IPS-15b (cell line): ENCODE data around the gene TRPC6.
"Not testable (repeated sequence)": the region's sequence is repeated elsewhere in the genome, so short reads cannot be mapped to it uniquely, and the experiment has no call there.

Source experiments
- H3K27me3 ChIP-seq: one replicate; pipeline ENCODE4 v1.6.1; 2013; ENCODE audit warnings: low read length; ENCODE audit not compliant: control insufficient read depth, insufficient read depth
- H3K36me3 ChIP-seq: one replicate; pipeline ENCODE4 v1.6.1; 2013; ENCODE audit warnings: low read length; ENCODE audit not compliant: control insufficient read depth, insufficient read depth
- H3K4me1 ChIP-seq: one replicate; pipeline ENCODE4 v1.6.1; 2013; ENCODE audit warnings: mild to moderate bottlenecking, low read length; ENCODE audit not compliant: control insufficient read depth, insufficient read depth
- H3K4me3 ChIP-seq: one replicate; pipeline ENCODE4 v1.5.1; 2013; ENCODE audit warnings: low read depth, low read length
- H3K9ac ChIP-seq: one replicate; pipeline ENCODE4 v1.6.1; 2013; ENCODE audit warnings: low read depth, mild to moderate bottlenecking, low read length
- H3K9me3 ChIP-seq: one replicate; pipeline ENCODE4 v1.6.1; 2013; ENCODE audit warnings: mild to moderate bottlenecking, low read length; ENCODE audit not compliant: control insufficient read depth, insufficient read depth

TRPC6 gene

GRCh38 chr11:101446238-101446637 is 137.6 kb downstream of the TRPC6 start:
- Histone ChIP-seq H3K27me3 (no peaks in the 10 kb centered on the region), H3K9me3 (no peaks in the 10 kb centered on the region), H3K36me3 (no peaks in the 10 kb centered on the region), H3K4me3 (no peak overlapping the region), H3K9ac (no peak overlapping the region), H3K4me1 (no peaks in the 10 kb centered on the region)

- H3K36me3 ChIP-seq: no peaks in the 10 kb centered on the region
- H3K4me1 ChIP-seq: no peaks in the 10 kb centered on the region
- no peak overlapping the region for H3K9ac ChIP-seq
- no peak overlapping the region for H3K4me3 ChIP-seq
- no peaks in the 10 kb centered on the region for H3K9me3 ChIP-seq
- no peaks in the 10 kb centered on the region for H3K27me3 ChIP-seq
These were observed 138.0 kb downstream of the TRPC6 start for GRCh38 chr11:101445761-101446160.

- Histone ChIP-seq H3K9me3 (no peaks in the 10 kb centered on the region), H3K4me1 (no peaks in the 10 kb centered on the region), H3K27me3 (no peaks in the 10 kb centered on the region), H3K9ac (no peak overlapping the region), H3K36me3 (no peaks in the 10 kb centered on the region), H3K4me3 (no peak overlapping the region)
These were observed 139.0 kb downstream of the TRPC6 start for GRCh38 chr11:101444851-101445250.

GRCh38 chr11:101444164-101444563 is 139.6 kb downstream of the TRPC6 start:
- no peaks in the 10 kb centered on the region for H3K4me1 ChIP-seq
- no peaks in the 10 kb centered on the region for H3K36me3 ChIP-seq
- no peak overlapping the region for H3K4me3 ChIP-seq
- no peaks in the 10 kb centered on the region for H3K9me3 ChIP-seq
- H3K27me3 ChIP-seq: no peaks in the 10 kb centered on the region
- H3K9ac ChIP-seq: no peak overlapping the region

- no peaks in the 10 kb centered on the region for H3K27me3 ChIP-seq
- no peaks in the 10 kb centered on the region for H3K4me1 ChIP-seq
- H3K36me3 ChIP-seq: no peaks in the 10 kb centered on the region
- H3K9me3 ChIP-seq: no peaks in the 10 kb centered on the region
- H3K4me3 ChIP-seq: no peak overlapping the region
- no peak overlapping the region for H3K9ac ChIP-seq
These were observed 140.8 kb downstream of the TRPC6 start for GRCh38 chr11:101442936-101443521.

GRCh38 chr11:101442171-101442570 is 141.6 kb downstream of the TRPC6 start:
- Histone ChIP-seq H3K9ac (no peak overlapping the region), H3K36me3 (no peaks in the 10 kb centered on the region), H3K4me1 (no peaks in the 10 kb centered on the region), H3K27me3 (no peaks in the 10 kb centered on the region), H3K4me3 (no peak overlapping the region), H3K9me3 (no peaks in the 10 kb centered on the region)

GRCh38 chr11:101441747-101442146 is 142.1 kb downstream of the TRPC6 start:
- H3K4me3 ChIP-seq: no peak overlapping the region
- no peaks in the 10 kb centered on the region for H3K27me3 ChIP-seq
- H3K9ac ChIP-seq: no peak overlapping the region
- no peaks in the 10 kb centered on the region for H3K4me1 ChIP-seq
- no peaks in the 10 kb centered on the region for H3K9me3 ChIP-seq
- no peaks in the 10 kb centered on the region for H3K36me3 ChIP-seq

- H3K9me3 ChIP-seq: no peaks in the 10 kb centered on the region
- no peaks in the 10 kb centered on the region for H3K36me3 ChIP-seq
- no peak overlapping the region for H3K4me3 ChIP-seq
- H3K27me3 ChIP-seq: no peaks in the 10 kb centered on the region
- no peak overlapping the region for H3K9ac ChIP-seq
- no peaks in the 10 kb centered on the region for H3K4me1 ChIP-seq
These were observed 144.3 kb downstream of the TRPC6 start for GRCh38 chr11:101439488-101439887.

GRCh38 chr11:101438708-101439107 is 145.1 kb downstream of the TRPC6 start:
- not testable (repeated sequence) for H3K4me3 ChIP-seq, H3K27me3 ChIP-seq, H3K9ac ChIP-seq, H3K4me1 ChIP-seq, H3K36me3 ChIP-seq, H3K9me3 ChIP-seq

GRCh38 chr11:101438126-101438525 is 145.7 kb downstream of the TRPC6 start:
- Histone ChIP-seq H3K4me1 (no peaks in the 10 kb centered on the region), H3K9me3 (no peaks in the 10 kb centered on the region), H3K27me3 (no peaks in the 10 kb centered on the region), H3K4me3 (no peak overlapping the region), H3K36me3 (no peaks in the 10 kb centered on the region), H3K9ac (no peak overlapping the region)

GRCh38 chr11:101436511-101437142 is 147.2 kb downstream of the TRPC6 start:
- no peak overlapping the region for H3K9ac ChIP-seq

GRCh38 chr11:101435408-101435973 is 148.3 kb downstream of the TRPC6 start:
- no peak overlapping the region for H3K9ac ChIP-seq
- no peaks in the 10 kb centered on the region for H3K9me3 ChIP-seq
- no peaks in the 10 kb centered on the region for H3K36me3 ChIP-seq
- no peaks in the 10 kb centered on the region for H3K27me3 ChIP-seq
- H3K4me3 ChIP-seq: no peak overlapping the region
- peaks cover 4% of the 10 kb centered on the region for H3K4me1 ChIP-seq

More at GRCh38 chr11:101436511-101437142, 147.2 kb downstream of the TRPC6 start:
- Histone ChIP-seq H3K9me3 (no peaks in the 10 kb centered on the region), H3K4me3 (no peak overlapping the region), H3K36me3 (no peaks in the 10 kb centered on the region), H3K4me1 (no peaks in the 10 kb centered on the region), H3K27me3 (no peaks in the 10 kb centered on the region)
